Activated CD8-positive, alpha-beta memory T cell treated with anti-CD3 and anti-CD28 coated beads, Interleukin-2, amount 10 ng/mL, durations not matched to agents 7 days and 5 days (primary cell): ENCODE measurements around the gene COG4. TPM values are rescaled to one million over a fixed set of nuclear protein-coding genes. Genes with fewer than 3 reads are reported as not detected.

Experiments used
- ATAC-seq: fragments of 150-1000 bp; cut with Tn5 transposase; one replicate; pipeline ENCODE4 v1.10.0; 2021; ENCODE audit warnings: moderate library complexity
- CTCF ChIA-PET: fragments of 350-600 bp; sonication (Branson Sonifier 250); formaldehyde crosslinking; loops from one replicate; lab custom pipeline; 2021; ENCODE audit warnings: antibody characterized with exemption; lab: Charles Lee
- DNase-seq: peaks from one replicate; pipeline ENCODE4 v3.0.0-alpha.2; 2020
- H3K27ac Mint-ChIP-seq: one replicate; pipeline ENCODE4 v1.8.0; 2021; ENCODE audit warnings: mild to moderate bottlenecking, mixed read lengths
- H3K27me3 Mint-ChIP-seq: one replicate; pipeline ENCODE4 v1.8.0; 2021; ENCODE audit warnings: mixed read lengths
- H3K36me3 Mint-ChIP-seq: one replicate; pipeline ENCODE4 v1.8.0; 2021; ENCODE audit warnings: mild to moderate bottlenecking, mixed read lengths
- H3K4me1 Mint-ChIP-seq: one replicate; pipeline ENCODE4 v1.8.0; 2021; ENCODE audit warnings: mixed read lengths
- H3K4me3 Mint-ChIP-seq: one replicate; pipeline ENCODE4 v1.8.0; 2021; ENCODE audit warnings: mild to moderate bottlenecking, moderate library complexity, mixed read lengths
- H3K9me3 Mint-ChIP-seq: one replicate; pipeline ENCODE4 v1.8.0; 2022; ENCODE audit warnings: low read depth, mixed read lengths
- total RNA-seq, 2 experiments: library from RNA; stranded (reverse); gene quantifications; one replicate each; pipeline ENCODE4 v1.2.3, GENCODE V29; 2021

COG4 gene
- total RNA-seq, 2 experiments from 2014 or later = 67.3 to 72.5 TPM

DNA sequence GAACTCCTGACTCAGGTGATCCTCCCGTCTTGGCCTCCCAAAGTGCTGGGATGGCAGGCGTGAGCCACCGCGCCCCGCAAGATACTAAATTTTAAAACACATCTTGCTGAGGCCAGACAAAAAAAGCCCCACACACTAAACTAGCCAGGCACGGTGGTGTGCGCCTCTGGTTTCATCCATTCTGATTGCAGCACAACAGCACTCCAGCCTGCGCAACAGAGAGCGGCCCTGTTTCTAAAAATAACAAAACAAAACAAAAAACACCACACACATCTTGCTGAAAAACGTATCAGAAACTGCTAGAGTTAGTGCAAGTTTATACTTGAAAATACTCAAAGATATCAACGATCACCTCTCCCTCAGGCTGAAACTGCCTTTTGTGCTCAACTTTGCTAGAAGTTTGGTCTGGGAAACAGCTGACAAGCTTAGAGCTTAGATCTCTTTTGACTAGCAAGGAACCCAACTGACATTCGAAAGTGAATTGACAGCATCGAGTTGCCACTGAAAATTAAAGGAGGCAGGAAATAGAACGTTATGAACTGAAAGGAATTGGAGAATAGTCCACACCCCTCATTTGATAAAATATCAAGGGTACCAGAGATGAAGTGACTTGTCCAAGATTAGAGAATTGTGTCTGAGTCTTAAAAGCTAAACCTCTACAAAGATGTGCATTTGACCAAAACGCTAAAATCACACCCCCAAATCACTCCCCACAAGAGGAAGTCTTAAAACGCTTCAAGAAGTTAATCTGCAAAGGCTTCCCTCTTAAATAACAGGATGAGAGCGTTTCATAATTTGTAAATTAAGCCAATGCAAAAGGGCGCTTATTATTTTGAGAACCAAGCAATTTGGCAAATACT lies 908 bp downstream of the COG4 start:
- CTCF ChIA-PET = interaction anchor here (1.6 kb wide), 1 partner anchor 14 kb away, joined by 9 read pairs; no protein-coding TSS in a partner anchor
- Mint-ChIP-seq H3K27me3 (no peaks in the 10 kb centered on the region), H3K27ac (peak overlapping the region; percentile 97), H3K9me3 (no peaks in the 10 kb centered on the region), H3K36me3 (peaks cover 47% of the 10 kb centered on the region), H3K4me3 (peak overlapping the region; percentile 96), H3K4me1 (peaks cover 46% of the 10 kb centered on the region)
- ATAC-seq (no peak), DNase-seq (peak; percentile 53)

DNA sequence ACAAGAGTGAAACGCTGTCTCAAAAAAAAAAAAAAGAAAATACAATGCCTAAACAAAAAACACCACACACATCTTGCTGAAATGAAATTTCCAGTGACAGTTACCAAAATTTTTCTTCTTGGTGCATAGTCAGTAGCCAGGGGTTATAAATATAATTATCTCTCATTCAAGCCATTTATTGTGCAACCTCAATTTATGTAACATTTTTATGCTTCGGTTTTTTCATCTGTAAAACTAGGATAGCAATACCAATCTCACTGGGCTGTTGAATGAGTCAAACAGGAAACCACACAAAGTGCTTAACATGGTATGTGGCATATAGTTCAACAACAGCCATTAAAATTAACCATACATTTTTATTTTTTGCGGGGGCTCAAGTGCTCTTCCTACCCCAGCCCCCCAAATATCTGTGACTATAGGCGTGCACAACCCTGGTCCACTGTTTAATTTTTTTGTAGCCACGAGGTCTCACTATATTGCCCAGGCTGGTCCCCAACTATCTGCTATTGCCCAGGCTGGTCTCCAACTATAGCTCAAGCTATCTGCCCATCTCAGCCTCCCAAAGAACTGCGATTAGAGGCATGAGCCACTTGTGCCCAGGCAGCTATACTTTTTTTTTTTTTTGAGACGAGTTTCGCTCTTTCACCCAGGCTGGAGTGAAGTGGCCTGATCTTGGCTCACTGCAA lies 2.6 kb downstream of the COG4 start:
- peak; percentile 61 for DNase-seq
- no peaks in the 10 kb centered on the region for H3K27me3 Mint-ChIP-seq
- peaks cover 30% of the 10 kb centered on the region for H3K4me1 Mint-ChIP-seq
- ATAC-seq = peak; percentile 50
- H3K27ac Mint-ChIP-seq = peak overlapping the region; percentile 97
- CTCF ChIA-PET = interaction anchor here (0.6 to 1.5 kb wide), 4 partner anchors 7 to 20 kb away, joined by 3 to 10 read pairs (median 4); no protein-coding TSS in a partner anchor
- peaks cover 39% of the 10 kb centered on the region for H3K36me3 Mint-ChIP-seq
- H3K4me3 Mint-ChIP-seq = peak overlapping the region; percentile 96
- H3K9me3 Mint-ChIP-seq = no peaks in the 10 kb centered on the region

DNA sequence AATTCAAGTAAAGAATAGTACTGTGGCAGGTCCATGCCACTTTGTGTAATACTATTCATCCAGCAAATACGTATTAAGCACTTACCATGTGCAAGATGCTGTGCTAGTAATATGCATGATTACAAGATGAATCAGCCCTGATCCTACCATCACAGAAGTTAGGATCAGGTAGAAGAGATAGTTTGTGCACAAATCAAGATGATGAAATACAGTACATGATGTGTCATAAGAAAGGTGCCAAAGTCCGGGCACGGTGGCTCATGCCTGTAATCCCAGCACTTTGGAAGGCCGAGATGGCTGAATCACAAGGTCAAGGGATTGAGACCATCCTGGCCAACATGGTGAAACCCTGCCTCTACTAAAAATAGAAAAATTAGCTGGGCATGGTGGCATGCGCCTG lies 10.9 kb downstream of the COG4 start:
- ATAC-seq = no peak
- H3K36me3 Mint-ChIP-seq = peaks cover 37% of the 10 kb centered on the region
- no peak overlapping the region for H3K27ac Mint-ChIP-seq
- CTCF ChIA-PET = no interaction called here
- no peaks in the 10 kb centered on the region for H3K9me3 Mint-ChIP-seq
- no peak for DNase-seq
- H3K4me3 Mint-ChIP-seq = no peak overlapping the region
- no peaks in the 10 kb centered on the region for H3K27me3 Mint-ChIP-seq
- H3K4me1 Mint-ChIP-seq = peaks cover 9% of the 10 kb centered on the region

DNA sequence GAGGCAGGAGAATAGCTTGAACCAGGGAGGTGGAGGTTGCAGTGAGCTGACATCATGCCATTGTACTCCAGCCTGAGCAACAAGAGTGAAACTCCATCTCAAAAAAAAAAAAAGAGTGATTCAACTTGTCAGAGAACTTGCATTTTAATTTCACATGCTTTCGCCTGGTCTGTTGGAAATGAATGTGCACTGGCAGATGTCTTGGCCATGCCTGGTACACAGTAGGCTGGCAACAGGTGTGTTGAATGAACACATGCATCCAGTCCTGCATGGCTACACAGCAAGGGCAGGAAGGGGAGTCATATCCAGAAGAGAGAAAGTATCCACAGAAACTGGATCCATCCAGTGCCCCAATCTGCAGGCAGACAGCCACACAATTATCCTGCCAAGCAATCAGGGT lies 11.5 kb downstream of the COG4 start:
- CTCF ChIA-PET = no interaction called here
- no peak for ATAC-seq
- DNase-seq = no peak
- Mint-ChIP-seq H3K27me3 (no peaks in the 10 kb centered on the region), H3K4me3 (no peak overlapping the region), H3K9me3 (no peaks in the 10 kb centered on the region), H3K36me3 (peaks cover 34% of the 10 kb centered on the region), H3K27ac (no peak overlapping the region), H3K4me1 (peaks cover 9% of the 10 kb centered on the region)

DNA sequence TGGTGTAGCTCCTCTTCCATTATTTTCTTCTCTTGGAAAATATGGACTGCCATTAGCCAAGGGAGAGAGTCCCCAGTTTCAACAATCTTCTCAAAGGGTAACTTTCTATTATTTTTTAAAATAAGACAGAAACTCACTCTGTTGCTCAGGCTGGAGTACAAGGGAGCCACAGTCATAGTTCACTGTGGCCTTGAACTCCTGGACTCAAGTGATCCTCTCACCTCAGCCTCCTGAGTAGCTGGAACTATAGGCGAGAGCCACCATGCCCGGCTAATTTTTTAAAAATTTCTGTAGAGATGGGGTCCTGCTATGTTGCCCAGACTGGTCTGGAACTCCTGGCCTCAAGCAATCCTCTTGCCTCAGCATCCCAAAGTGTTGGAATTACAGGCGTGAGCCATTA lies 13.1 kb downstream of the COG4 start:
- DNase-seq (no peak), ATAC-seq (no peak)
- no peak overlapping the region for H3K4me3 Mint-ChIP-seq
- H3K9me3 Mint-ChIP-seq = no peaks in the 10 kb centered on the region
- H3K4me1 Mint-ChIP-seq = peaks cover 9% of the 10 kb centered on the region
- no peaks in the 10 kb centered on the region for H3K27me3 Mint-ChIP-seq
- CTCF ChIA-PET = interaction anchor here (0.7 to 2.0 kb wide), 5 partner anchors 8 to 144 kb away, joined by 3 to 27 read pairs (median 9); no protein-coding TSS in a partner anchor
- H3K27ac Mint-ChIP-seq = no peak overlapping the region
- peaks cover 28% of the 10 kb centered on the region for H3K36me3 Mint-ChIP-seq

DNA sequence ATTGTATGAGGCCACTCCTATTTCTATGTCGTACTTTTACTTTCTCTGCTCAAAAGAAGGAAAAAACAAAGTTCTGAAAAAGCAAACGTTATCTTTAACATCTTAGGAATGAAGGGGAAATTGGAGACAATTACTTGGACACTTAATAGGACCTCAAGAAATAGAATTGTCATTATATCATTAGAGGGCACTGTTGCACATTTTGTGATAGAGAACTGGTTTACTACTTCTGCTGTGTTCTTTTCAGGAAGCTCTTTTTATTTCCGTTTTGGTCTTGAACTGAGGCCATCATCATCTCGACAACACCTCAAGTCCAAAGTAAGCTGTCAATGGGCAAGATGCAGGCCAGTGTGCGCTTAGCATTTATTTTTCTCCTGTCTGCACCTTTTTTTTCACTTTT lies 14.6 kb downstream of the COG4 start:
- DNase-seq (no peak), ATAC-seq (peak; percentile 85)
- Mint-ChIP-seq H3K27ac (peak overlapping the region; percentile 78), H3K4me3 (no peak overlapping the region), H3K9me3 (no peaks in the 10 kb centered on the region), H3K36me3 (peaks cover 26% of the 10 kb centered on the region), H3K4me1 (peaks cover 9% of the 10 kb centered on the region), H3K27me3 (no peaks in the 10 kb centered on the region)
- CTCF ChIA-PET = interaction anchor here (0.6 to 2.0 kb wide), 24 partner anchors 9 to 262 kb away, joined by 3 to 27 read pairs (median 4); partner anchors contain the start of genes COG4 and SF3B3

DNA sequence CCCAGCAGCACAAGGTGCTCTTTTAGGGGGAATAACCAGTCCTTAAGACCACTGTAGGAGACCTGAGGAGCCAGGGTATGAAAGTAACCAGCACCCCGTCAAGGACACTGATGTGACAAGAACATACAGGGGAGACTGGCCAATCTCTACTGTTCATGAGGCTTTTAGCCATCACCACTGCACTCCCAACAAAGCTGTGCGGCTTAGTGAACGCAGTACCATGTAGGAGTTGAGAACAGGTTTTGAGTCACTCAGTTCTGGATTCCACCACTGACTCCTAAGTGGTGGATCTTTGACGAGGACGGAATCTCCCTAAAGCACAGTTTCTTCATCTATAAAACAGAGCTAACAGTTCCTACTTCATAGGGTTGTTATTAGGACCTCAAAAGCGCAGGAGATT lies 26.8 kb downstream of the COG4 start:
- Mint-ChIP-seq H3K4me3 (no peak overlapping the region), H3K27ac (no peak overlapping the region), H3K36me3 (peaks cover 43% of the 10 kb centered on the region), H3K4me1 (peaks cover 21% of the 10 kb centered on the region), H3K9me3 (no peaks in the 10 kb centered on the region), H3K27me3 (no peaks in the 10 kb centered on the region)
- CTCF ChIA-PET = interaction anchor here (0.9 to 1.5 kb wide), 2 partner anchors 10 to 13 kb away, joined by 3 to 4 read pairs; no protein-coding TSS in a partner anchor
- ATAC-seq (no peak), DNase-seq (no peak)

DNA sequence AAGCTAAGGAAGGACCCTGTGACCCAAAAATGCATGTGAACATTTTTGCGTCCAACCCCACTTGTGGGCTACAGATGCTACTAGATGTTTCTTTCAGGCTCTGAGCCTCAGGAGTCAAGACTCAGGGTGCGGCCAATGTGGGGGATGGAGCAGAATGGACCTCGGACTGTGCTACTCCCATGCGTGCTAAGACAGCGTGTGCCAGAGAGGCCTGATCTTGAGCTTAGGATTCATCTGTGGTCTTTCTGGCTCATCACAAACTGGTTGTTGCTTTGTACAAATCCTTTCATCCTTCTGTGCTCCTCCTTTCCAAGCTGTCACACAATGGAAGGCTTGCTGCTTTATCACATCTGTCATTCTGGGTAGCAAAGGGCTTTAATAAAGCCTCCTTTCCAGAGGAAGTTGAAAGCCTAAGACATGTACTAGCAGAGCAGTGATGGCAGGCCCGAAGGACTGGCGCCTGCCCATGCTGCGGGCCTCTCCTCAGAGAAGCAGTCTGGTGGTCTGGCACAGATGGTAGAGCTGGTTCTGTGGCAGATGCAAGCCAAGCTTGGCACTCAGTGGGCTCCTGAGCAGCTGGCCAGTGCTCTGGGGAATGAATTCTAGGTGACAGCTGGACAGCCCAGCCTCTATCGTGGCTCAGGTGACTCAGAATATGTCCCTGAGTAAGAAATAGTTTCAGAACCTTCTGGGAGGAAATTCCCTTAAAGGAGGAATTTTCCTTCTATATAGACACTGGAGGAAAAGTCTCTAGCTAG lies 27.8 kb downstream of the COG4 start:
- no peak overlapping the region for H3K4me3 Mint-ChIP-seq
- H3K27ac Mint-ChIP-seq = no peak overlapping the region
- no peaks in the 10 kb centered on the region for H3K27me3 Mint-ChIP-seq
- no peak for DNase-seq
- H3K36me3 Mint-ChIP-seq = peaks cover 39% of the 10 kb centered on the region
- peaks cover 21% of the 10 kb centered on the region for H3K4me1 Mint-ChIP-seq
- no peaks in the 10 kb centered on the region for H3K9me3 Mint-ChIP-seq
- ATAC-seq = no peak
- CTCF ChIA-PET = interaction anchor here (1.1 to 1.5 kb wide), 2 partner anchors 11 to 158 kb away, joined by 3 read pairs; no protein-coding TSS in a partner anchor

DNA sequence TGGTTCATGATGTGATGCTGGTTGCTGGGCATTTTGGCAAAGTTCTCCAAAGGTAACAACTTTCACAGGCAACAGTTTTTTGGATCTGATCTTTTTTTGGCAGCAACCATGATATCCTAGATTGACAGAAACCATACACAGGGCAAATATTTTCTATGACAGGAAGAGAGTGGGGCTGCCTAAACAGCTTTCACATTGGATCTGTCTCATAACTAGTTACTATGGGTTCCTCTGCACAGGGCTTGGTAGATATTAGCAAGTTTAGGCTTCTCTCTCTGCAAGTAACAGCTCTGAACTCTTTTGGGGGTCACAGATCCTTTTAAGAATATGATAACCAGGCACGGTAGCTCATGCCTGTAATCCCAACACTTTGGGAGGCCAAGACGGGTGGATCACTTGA lies 28.6 kb downstream of the COG4 start:
- CTCF ChIA-PET = interaction anchor here (0.9 to 1.8 kb wide), 3 partner anchors 14 to 159 kb away, joined by 3 to 6 read pairs (median 3); no protein-coding TSS in a partner anchor
- Mint-ChIP-seq H3K36me3 (peaks cover 41% of the 10 kb centered on the region), H3K4me1 (peaks cover 21% of the 10 kb centered on the region), H3K27me3 (no peaks in the 10 kb centered on the region), H3K27ac (peak overlapping the region; percentile 77), H3K9me3 (no peaks in the 10 kb centered on the region), H3K4me3 (no peak overlapping the region)
- DNase-seq (no peak), ATAC-seq (peak; percentile 27)

DNA sequence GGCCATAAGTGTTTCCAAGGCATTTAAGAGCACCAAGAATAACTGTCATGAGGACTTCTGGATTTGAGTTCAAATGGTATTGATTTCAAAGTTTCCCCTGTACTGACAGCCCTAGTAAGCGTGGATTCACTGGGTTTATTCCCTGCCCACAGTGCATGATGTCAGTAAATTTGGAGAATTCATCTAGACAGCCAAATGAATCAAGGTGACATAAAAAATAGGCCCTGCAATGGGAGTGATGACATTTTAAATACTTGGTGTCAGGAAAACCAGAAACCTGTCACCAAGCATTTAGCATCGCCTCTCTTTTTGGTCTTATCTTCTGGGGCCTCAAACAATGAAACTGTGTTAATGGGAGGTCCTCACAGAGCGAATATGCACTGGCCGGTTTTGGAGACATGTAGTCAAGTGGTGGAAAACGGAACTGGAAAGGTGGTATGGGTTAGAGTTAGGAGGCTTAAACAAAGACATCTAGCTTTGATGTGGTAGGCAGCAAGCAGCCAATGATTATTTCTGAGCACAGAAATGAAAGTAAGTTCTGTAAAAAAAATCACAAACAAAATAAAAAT lies 29.1 kb downstream of the COG4 start:
- Mint-ChIP-seq H3K27me3 (no peaks in the 10 kb centered on the region), H3K4me1 (peaks cover 21% of the 10 kb centered on the region), H3K27ac (peak overlapping the region; percentile 77), H3K36me3 (peaks cover 43% of the 10 kb centered on the region), H3K4me3 (no peak overlapping the region), H3K9me3 (no peaks in the 10 kb centered on the region)
- CTCF ChIA-PET = interaction anchor here (0.9 to 1.8 kb wide), 3 partner anchors 15 to 160 kb away, joined by 3 to 6 read pairs (median 3); no protein-coding TSS in a partner anchor
- ATAC-seq (peak; percentile 72), DNase-seq (no peak)

DNA sequence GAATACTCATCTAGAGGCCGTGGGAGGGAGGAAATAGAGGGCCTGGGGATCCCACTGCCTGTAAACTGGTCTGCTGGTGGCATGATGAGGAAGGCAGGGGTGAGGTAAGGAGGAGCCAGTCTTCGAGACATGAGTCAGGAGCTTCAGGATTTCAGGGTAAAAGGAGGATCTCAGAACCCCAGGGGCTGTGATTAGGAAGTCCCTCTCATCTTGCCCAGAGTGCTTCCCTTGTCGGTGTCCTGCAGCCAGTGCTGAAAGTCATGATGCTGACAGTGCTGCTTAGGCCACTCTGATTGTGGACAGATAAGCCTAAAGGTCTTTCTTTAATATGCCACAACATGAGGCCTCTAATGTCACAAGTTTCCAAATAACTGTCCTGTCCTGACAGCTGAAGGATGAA lies 29.6 kb downstream of the COG4 start:
- H3K4me3 Mint-ChIP-seq = no peak overlapping the region
- DNase-seq = no peak
- H3K4me1 Mint-ChIP-seq = peaks cover 21% of the 10 kb centered on the region

DNA sequence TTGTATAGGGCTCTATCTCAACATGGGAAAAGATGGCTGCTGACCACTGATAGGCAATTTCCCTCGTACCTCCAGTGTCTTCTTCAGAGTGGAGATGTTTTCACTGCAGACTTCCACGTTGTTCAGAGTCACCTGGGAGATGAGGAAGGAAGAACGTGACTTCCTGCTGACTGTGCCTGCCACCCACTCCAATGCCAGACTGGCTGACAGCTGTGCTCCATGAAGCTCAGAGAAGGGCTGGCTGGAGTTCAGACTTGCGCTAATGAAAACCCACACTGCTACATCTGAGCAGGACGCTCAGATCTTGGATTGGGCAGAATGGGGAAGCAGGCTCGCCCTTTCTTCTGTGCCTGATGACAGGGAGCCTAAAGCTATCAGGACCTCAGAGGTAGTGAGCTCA lies 33.1 kb downstream of the COG4 start:
- Mint-ChIP-seq H3K4me1 (peaks cover 16% of the 10 kb centered on the region), H3K9me3 (no peaks in the 10 kb centered on the region), H3K36me3 (peaks cover 31% of the 10 kb centered on the region), H3K27me3 (no peaks in the 10 kb centered on the region), H3K4me3 (no peak overlapping the region), H3K27ac (no peak overlapping the region)
- DNase-seq = no peak
- no peak for ATAC-seq
- CTCF ChIA-PET = no interaction called here

More for the DNA sequence above, 29.6 kb downstream of the COG4 start:
- Mint-ChIP-seq H3K9me3 (no peaks in the 10 kb centered on the region), H3K36me3 (peaks cover 40% of the 10 kb centered on the region), H3K27me3 (no peaks in the 10 kb centered on the region), H3K27ac (no peak overlapping the region)
- ATAC-seq = no peak
- CTCF ChIA-PET = interaction anchor here (0.9 to 1.8 kb wide), 2 partner anchors 15 to 112 kb away, joined by 3 to 6 read pairs; no protein-coding TSS in a partner anchor
